Measurements from ENCODE around the gene APOA1.

Gene APOA1

GRCh38 chr11:116856423-116856822 is 19.0 kb upstream of the APOA1 start:
- Histone ChIP-seq H3K79me1 (ENCODE audit: low read length) (no peaks in the 10 kb centered on the region), H2BK12ac (ENCODE audit: low read length) (no peak overlapping the region), H3K14ac (ENCODE audit: low read length) (no peak overlapping the region), H2AFZ (ENCODE audit: insufficient read depth, low read length, poor library complexity) (no peak overlapping the region), H3K18ac (ENCODE audit: low read length) (no peak overlapping the region), H3K9me3 (ENCODE audit: insufficient read depth, low read depth, low read length) (no peaks in the 10 kb centered on the region), H3K79me2 (ENCODE audit: control insufficient read depth, insufficient read depth, low read length, poor library complexity) (no peaks in the 10 kb centered on the region), H4K91ac (ENCODE audit: low read depth, low read length) (no peak overlapping the region), H3K4ac (ENCODE audit: low read depth, low read length) (no peak overlapping the region), H4K12ac (ENCODE audit: low read depth, low read length) (no peak overlapping the region), H3K27me3 (ENCODE audit: insufficient read depth, low read length) (no peaks in the 10 kb centered on the region), H3K27ac (ENCODE audit: low read depth, low read length) (no peak overlapping the region), H3K4me3 (ENCODE audit: low read depth, low read length) (no peak overlapping the region), H3K4me2 (ENCODE audit: low read length) (no peak overlapping the region), H2AK5ac (ENCODE audit: low read length) (no peak overlapping the region), H3K36me3 (ENCODE audit: control insufficient read depth in 1 of 2, insufficient read depth in 2 of 2, low read length in 2 of 2) (peaks cover 18 to 37% of the 10 kb centered on the region in 2 experiments), H3K4me1 (ENCODE audit: control insufficient read depth in 1 of 2, insufficient read depth in 2 of 2, low read length in 2 of 2) (no peaks in the 10 kb centered on the region), H4K8ac (ENCODE audit: low read depth, low read length) (no peak overlapping the region), H2BK5ac (ENCODE audit: low read depth, low read length, poor library complexity) (no peak overlapping the region), H2BK120ac (ENCODE audit: insufficient read depth, low read length, poor library complexity) (no peak overlapping the region), H3K23ac (ENCODE audit: low read length) (no peak overlapping the region), H3K9ac (ENCODE audit: low read length) (no peak overlapping the region)
- peak in 1 of 2 donors; percentile 39 for DNase-seq
- WGBS (ENCODE audit: extremely low coverage, insufficient coverage, insufficient read length), result no CpG with 5 or more reads among the region's 5 CpGs

GRCh38 chr11:116855413-116855812 is 18.0 kb upstream of the APOA1 start:
- H3K4me1 ChIP-seq (ENCODE audit: control insufficient read depth in 1 of 2, insufficient read depth in 2 of 2, low read length in 2 of 2), result no peaks in the 10 kb centered on the region
- no peaks in the 10 kb centered on the region for H3K79me1 ChIP-seq (ENCODE audit: low read length)
- H3K14ac ChIP-seq (ENCODE audit: low read length), result no peak overlapping the region
- H3K4me2 ChIP-seq (ENCODE audit: low read length), result no peak overlapping the region
- no peak overlapping the region for H2BK5ac ChIP-seq (ENCODE audit: low read depth, low read length, poor library complexity)
- no peak overlapping the region for H3K27ac ChIP-seq (ENCODE audit: low read depth, low read length)
- H3K36me3 ChIP-seq (ENCODE audit: control insufficient read depth in 1 of 2, insufficient read depth in 2 of 2, low read length in 2 of 2), result peaks cover 18 to 31% of the 10 kb centered on the region in 2 experiments
- H3K4me3 ChIP-seq (ENCODE audit: low read depth, low read length), result no peak overlapping the region
- no peaks in the 10 kb centered on the region for H3K79me2 ChIP-seq (ENCODE audit: control insufficient read depth, insufficient read depth, low read length, poor library complexity)
- WGBS (ENCODE audit: extremely low coverage, insufficient coverage, insufficient read length), result no CpG with 5 or more reads among the region's 7 CpGs
- no peak overlapping the region for H3K9ac ChIP-seq (ENCODE audit: low read length)
- H4K12ac ChIP-seq (ENCODE audit: low read depth, low read length), result no peak overlapping the region
- no peak overlapping the region for H3K23ac ChIP-seq (ENCODE audit: low read length)
- no peak overlapping the region for H4K91ac ChIP-seq (ENCODE audit: low read depth, low read length)
- no peak overlapping the region for H3K4ac ChIP-seq (ENCODE audit: low read depth, low read length)
- H2BK12ac ChIP-seq (ENCODE audit: low read length), result no peak overlapping the region
- H3K27me3 ChIP-seq (ENCODE audit: insufficient read depth, low read length), result no peaks in the 10 kb centered on the region
- no peak overlapping the region for H2AK5ac ChIP-seq (ENCODE audit: low read length)
- H3K18ac ChIP-seq (ENCODE audit: low read length), result no peak overlapping the region
- no peaks in the 10 kb centered on the region for H3K9me3 ChIP-seq (ENCODE audit: insufficient read depth, low read depth, low read length)
- H2AFZ ChIP-seq (ENCODE audit: insufficient read depth, low read length, poor library complexity), result no peak overlapping the region
- H2BK120ac ChIP-seq (ENCODE audit: insufficient read depth, low read length, poor library complexity), result no peak overlapping the region
- DNase-seq, result no peak
- H4K8ac ChIP-seq (ENCODE audit: low read depth, low read length), result no peak overlapping the region

DNA sequence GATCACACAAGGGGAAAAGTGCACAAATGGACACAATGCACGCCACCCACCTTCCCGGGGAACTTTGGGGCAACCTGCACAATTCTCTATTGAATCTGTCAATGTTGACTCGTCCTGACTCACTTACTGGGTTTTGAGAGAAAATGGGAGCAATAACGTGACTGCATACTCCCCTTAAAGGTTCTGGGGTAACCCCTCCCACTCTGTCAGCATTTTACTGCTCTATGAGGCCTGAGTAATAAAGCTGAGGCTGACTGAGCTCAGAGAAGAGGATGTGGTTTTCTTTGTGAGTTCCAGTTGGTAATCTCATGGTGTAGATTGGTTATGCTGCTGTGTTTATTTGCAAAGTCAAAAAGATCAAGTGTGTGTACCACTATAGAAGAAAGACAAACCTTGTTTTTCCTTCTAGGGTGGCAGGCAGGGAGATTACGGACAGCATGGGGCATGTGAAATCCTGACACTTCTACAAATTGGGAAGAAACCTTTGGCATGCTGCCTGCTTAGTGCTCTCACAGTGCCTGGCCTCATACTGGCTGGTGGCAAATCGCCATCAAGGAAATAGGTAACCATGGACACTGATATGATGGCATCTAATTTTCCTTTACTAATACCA is 16.1 kb upstream of the APOA1 start:
- Histone ChIP-seq H2BK120ac (ENCODE audit: insufficient read depth, low read length, poor library complexity) (no peak overlapping the region), H3K36me3 (ENCODE audit: control insufficient read depth in 1 of 2, insufficient read depth in 2 of 2, low read length in 2 of 2) (peaks cover 19 to 28% of the 10 kb centered on the region in 2 experiments), H3K4me2 (ENCODE audit: low read length) (no peak overlapping the region), H2BK12ac (ENCODE audit: low read length) (no peak overlapping the region), H3K4ac (ENCODE audit: low read depth, low read length) (no peak overlapping the region), H3K4me1 (ENCODE audit: control insufficient read depth in 1 of 2, insufficient read depth in 2 of 2, low read length in 2 of 2) (no peaks in the 10 kb centered on the region), H3K18ac (ENCODE audit: low read length) (no peak overlapping the region), H4K91ac (ENCODE audit: low read depth, low read length) (no peak overlapping the region), H3K9me3 (ENCODE audit: insufficient read depth, low read depth, low read length) (no peaks in the 10 kb centered on the region), H2AK5ac (ENCODE audit: low read length) (no peak overlapping the region), H3K27me3 (ENCODE audit: insufficient read depth, low read length) (no peaks in the 10 kb centered on the region), H2BK5ac (ENCODE audit: low read depth, low read length, poor library complexity) (no peak overlapping the region), H3K27ac (ENCODE audit: low read depth, low read length) (no peak overlapping the region), H4K12ac (ENCODE audit: low read depth, low read length) (no peak overlapping the region), H3K14ac (ENCODE audit: low read length) (no peak overlapping the region), H3K23ac (ENCODE audit: low read length) (no peak overlapping the region), H3K79me2 (ENCODE audit: control insufficient read depth, insufficient read depth, low read length, poor library complexity) (no peaks in the 10 kb centered on the region), H3K79me1 (ENCODE audit: low read length) (no peaks in the 10 kb centered on the region), H3K9ac (ENCODE audit: low read length) (no peak overlapping the region), H4K8ac (ENCODE audit: low read depth, low read length) (no peak overlapping the region), H3K4me3 (ENCODE audit: low read depth, low read length) (no peak overlapping the region), H2AFZ (ENCODE audit: insufficient read depth, low read length, poor library complexity) (no peak overlapping the region)
- no CpG with 5 or more reads among the region's 6 CpGs for WGBS (ENCODE audit: extremely low coverage, insufficient coverage, insufficient read length)
- peak in 1 of 2 donors; percentile 25 for DNase-seq

DNA sequence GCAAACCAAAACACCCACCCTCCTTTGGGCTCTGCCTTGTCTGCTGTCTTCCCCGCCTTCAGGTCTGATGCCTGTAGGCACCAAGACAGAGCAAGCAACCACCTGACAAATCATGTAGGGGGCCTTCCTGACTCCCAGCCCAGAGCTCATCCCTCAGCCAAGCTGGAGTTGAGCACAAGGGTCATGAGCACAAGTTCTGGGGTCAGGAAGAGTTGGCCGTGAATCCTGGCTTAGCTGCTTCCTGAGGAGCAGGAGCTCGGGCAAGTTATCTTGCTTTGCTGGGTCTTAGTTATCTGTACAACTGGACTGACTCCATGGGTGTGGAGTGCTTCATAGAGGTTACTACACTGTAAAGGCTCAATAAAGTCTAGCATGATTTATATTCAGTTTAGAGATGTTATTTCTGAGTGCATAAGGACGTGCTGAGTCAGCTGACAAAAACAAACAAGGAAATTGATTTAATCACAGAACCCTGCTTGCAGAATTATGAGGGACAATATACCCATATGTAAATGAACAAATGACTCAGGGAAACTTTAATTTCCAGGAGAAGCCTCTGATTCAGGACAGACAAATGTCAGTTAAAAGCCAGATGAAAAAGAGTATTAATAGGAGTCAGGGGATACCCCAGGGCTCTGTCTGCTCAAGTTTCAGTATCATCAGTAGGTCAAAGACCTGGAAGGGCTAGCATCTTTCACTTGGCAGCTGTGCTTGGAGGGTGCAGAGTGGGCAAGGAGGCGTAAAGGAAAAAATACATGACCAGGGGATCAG is 15.0 kb upstream of the APOA1 start:
- no peaks in the 10 kb centered on the region for H3K79me2 ChIP-seq (ENCODE audit: control insufficient read depth, insufficient read depth, low read length, poor library complexity)
- no peak overlapping the region for H4K12ac ChIP-seq (ENCODE audit: low read depth, low read length)
- H3K79me1 ChIP-seq (ENCODE audit: low read length), result no peaks in the 10 kb centered on the region
- WGBS (ENCODE audit: extremely low coverage, insufficient coverage, insufficient read length), result no CpG with 5 or more reads among the region's 5 CpGs
- H2AFZ ChIP-seq (ENCODE audit: insufficient read depth, low read length, poor library complexity), result no peak overlapping the region
- DNase-seq, result no peak
- H2AK5ac ChIP-seq (ENCODE audit: low read length), result no peak overlapping the region
- H3K9ac ChIP-seq (ENCODE audit: low read length), result no peak overlapping the region
- no peaks in the 10 kb centered on the region for H3K27me3 ChIP-seq (ENCODE audit: insufficient read depth, low read length)
- no peak overlapping the region for H2BK120ac ChIP-seq (ENCODE audit: insufficient read depth, low read length, poor library complexity)
- no peak overlapping the region for H3K4me2 ChIP-seq (ENCODE audit: low read length)
- H2BK5ac ChIP-seq (ENCODE audit: low read depth, low read length, poor library complexity), result no peak overlapping the region
- no peak overlapping the region for H3K4me3 ChIP-seq (ENCODE audit: low read depth, low read length)
- H3K23ac ChIP-seq (ENCODE audit: low read length), result peak overlapping the region; percentile 22
- no peak overlapping the region for H3K27ac ChIP-seq (ENCODE audit: low read depth, low read length)
- no peak overlapping the region for H4K91ac ChIP-seq (ENCODE audit: low read depth, low read length)
- peaks cover 13 to 23% of the 10 kb centered on the region in 2 experiments for H3K36me3 ChIP-seq (ENCODE audit: control insufficient read depth in 1 of 2, insufficient read depth in 2 of 2, low read length in 2 of 2)
- no peaks in the 10 kb centered on the region for H3K4me1 ChIP-seq (ENCODE audit: control insufficient read depth in 1 of 2, insufficient read depth in 2 of 2, low read length in 2 of 2)
- H3K18ac ChIP-seq (ENCODE audit: low read length), result no peak overlapping the region
- H2BK12ac ChIP-seq (ENCODE audit: low read length), result no peak overlapping the region
- no peak overlapping the region for H4K8ac ChIP-seq (ENCODE audit: low read depth, low read length)
- H3K4ac ChIP-seq (ENCODE audit: low read depth, low read length), result no peak overlapping the region
- H3K14ac ChIP-seq (ENCODE audit: low read length), result no peak overlapping the region
- no peaks in the 10 kb centered on the region for H3K9me3 ChIP-seq (ENCODE audit: insufficient read depth, low read depth, low read length)
